ENCODE data around the gene ZNF780B.

DNA sequence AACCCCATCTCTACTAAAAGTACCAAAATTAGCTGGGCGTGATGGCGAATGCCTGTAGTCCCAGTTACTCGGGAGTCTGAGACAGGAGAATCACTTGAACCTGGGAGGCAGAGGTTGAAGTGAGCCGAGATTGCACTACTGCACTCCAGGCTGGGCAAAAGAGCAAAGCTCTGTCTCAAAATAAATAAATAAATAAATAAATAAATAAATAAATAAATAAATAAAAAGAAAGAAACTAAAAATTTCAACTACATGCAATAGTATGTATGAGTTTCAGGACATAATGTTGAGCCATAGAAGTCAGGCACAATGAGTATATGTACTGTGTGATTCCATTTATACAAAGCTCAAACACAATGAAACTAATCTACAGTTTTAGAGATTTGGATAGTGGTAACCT lies 47.6 kb upstream of the ZNF780B start:
- TF ChIP-seq, protein P1, sequence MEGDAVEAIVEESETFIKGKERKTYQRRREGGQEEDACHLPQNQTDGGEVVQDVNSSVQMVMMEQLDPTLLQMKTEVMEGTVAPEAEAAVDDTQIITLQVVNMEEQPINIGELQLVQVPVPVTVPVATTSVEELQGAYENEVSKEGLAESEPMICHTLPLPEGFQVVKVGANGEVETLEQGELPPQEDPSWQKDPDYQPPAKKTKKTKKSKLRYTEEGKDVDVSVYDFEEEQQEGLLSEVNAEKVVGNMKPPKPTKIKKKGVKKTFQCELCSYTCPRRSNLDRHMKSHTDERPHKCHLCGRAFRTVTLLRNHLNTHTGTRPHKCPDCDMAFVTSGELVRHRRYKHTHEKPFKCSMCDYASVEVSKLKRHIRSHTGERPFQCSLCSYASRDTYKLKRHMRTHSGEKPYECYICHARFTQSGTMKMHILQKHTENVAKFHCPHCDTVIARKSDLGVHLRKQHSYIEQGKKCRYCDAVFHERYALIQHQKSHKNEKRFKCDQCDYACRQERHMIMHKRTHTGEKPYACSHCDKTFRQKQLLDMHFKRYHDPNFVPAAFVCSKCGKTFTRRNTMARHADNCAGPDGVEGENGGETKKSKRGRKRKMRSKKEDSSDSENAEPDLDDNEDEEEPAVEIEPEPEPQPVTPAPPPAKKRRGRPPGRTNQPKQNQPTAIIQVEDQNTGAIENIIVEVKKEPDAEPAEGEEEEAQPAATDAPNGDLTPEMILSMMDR (IDR thresholded peaks at IDR 0.05; ENCODE audit: low read length): no peak
- TF ChIP-seq EZH2phosphoT487 (IDR thresholded peaks at IDR 0.05; ENCODE audit: low read length) (no peak), EZH2 (optimal IDR thresholded peaks at IDR 0.05; ENCODE audit: low read depth, low read length) (no peak)
